HG02884 (cell line): Measurements from ENCODE around the gene DPP6.

Experiments used
- ATAC-seq: cut with Tn5 transposase; IDR thresholded peaks from one replicate; pipeline ENCODE4 v1.9.1; 2021; ENCODE audit warnings: mild to moderate bottlenecking, moderate library complexity; ENCODE audit not compliant: unreplicated experiment

Gene DPP6

DNA sequence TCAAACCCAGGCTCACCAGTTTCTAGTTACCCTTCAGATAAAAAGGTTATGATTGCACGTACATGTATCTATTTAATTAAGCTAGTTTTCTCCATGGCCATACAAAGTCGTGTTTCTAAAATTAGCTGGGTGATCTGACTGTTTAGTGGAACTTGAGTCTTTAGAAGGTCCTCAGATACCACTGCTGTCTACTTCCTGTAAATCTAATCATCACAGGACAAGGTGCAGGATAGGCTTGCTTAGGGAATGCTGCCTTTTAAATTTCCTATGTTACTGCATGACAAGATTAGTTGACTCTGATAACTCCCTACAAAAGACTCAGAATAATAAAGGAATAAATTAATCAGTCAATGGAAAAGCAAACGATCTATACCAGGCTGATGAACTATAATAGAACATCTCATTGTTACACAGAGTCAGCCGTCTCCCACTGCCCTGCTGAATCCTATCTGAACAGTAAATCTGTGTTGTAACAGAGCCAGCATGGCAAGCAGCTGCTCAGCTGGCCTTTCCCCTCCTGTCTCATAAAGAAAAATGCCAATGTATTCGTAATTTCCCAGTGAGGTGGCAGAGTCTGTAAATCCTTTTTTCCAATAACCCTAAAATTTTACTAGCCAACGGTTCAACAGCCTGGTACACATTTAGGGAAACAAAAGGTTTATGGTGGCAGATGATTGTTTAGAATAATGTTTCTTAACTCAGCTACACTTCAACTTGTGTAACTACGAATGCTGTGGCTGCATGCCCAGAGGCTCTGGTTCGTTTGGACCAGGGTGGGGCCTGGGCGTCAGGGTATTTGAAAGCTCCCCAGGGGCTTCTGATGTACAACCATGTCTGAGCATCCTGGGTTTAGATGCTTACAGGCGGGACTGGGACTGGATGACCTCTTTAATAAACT lies 632.7 kb downstream of the DPP6 start:
- no peak for ATAC-seq

DNA sequence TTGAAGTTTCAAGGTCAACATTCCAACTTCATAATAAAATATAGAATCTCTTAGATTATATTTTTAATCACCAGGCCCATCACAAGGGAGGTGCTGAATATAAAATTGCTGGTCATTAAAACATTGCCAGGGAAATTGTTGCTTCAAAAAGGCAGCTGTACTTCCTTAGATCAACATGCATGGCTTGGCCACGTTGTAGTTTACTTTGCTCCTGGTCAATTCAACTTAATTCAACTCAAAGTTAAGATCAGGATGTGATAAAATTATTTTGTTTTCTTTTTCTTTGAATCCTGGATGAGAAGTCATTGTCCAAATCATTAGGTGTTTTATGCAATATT lies 633.3 kb downstream of the DPP6 start:
- no peak for ATAC-seq

DNA sequence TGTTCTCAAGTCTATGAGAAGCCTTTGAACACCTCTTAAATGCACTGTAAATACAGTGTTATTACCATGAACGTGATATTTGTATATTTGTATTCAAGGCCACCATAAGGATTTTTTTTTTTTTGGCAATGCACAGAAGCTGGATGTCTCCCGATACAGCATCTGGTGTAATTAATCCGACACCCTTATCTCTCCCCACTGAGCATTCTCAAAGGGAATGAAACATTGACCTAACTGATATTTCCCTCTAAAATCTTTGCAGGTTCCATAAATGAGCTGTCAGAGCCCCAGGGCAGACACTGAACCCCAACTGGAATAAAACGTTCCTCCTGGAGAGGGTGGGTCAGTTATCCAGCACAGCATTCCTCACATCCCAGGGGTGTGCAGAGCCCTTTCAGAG lies 634.1 kb downstream of the DPP6 start:
- no peak for ATAC-seq

- no peak for ATAC-seq
These were observed 636.8 kb downstream of the DPP6 start for GRCh38 chr7:154688952-154689351.

- no peak for ATAC-seq
These were observed 638.2 kb downstream of the DPP6 start for GRCh38 chr7:154690411-154690810.

GRCh38 chr7:154693661-154694060 lies 641.5 kb downstream of the DPP6 start:
- no peak for ATAC-seq

DNA sequence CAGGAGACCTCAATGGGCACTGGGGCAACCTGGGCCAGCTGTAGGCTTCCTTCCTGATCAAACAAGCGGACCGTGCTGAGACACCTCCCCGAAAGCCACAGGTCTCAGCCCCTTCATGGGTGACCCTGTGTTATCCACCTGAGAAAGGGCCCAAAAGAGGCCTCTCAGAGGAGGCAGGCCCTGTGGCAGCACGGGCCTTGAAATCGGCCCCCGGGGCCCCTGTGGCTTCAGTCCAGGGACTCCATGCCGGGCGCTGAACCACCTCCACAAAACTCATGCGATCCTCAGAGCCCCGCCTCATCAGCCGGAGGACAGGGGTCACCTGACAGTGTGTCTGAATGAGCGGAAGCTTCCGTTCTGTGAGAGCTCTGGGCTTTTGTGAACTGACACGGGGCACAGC lies 643.6 kb downstream of the DPP6 start:
- no peak for ATAC-seq

DNA sequence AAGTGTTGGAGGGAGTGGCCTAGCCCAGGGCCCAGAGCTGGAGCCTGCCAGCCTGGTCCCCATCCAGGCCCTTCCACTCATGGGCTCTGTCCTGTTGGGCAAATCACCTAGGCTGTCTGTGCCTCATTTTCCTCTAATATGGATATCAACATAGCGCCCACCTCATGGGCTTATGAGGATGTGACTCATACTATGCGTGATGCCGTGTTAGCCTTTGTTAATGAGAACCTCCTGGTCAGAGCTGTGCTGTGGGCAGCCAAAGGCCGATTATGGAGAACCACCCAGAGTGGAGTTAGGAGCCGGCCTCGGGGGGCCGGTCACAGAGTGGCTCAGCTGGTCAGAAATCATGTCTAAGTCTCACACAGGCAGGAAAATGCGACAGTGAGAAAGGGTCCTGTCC lies 644.4 kb downstream of the DPP6 start:
- no peak for ATAC-seq

DNA sequence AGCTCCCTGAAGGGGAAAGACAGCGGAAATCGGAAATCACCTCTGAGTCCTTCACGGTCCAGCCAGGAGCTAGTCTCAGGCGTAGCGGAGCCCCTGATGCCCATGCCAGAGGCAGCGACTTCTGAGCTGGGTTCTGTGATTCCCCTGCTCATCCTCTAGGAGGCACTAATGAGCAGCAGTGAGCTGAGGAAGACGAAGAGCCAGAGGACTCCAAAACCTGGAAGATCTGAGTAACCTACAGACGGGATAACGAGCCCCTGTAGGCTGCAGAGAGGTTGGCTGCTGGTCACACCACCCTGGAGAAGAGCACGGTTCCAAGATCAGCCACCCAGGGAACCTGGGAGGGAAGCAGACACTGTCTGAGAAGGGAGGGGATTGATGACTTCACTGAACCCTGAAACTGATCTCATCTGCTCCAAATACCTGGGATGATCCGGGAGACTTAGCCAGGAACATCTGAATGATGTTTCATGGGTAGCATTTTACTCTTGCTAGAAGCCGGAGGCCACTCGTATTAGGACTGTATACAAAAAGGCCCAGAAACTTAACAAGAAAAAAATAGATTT lies 646.6 kb downstream of the DPP6 start:
- no peak for ATAC-seq

DNA sequence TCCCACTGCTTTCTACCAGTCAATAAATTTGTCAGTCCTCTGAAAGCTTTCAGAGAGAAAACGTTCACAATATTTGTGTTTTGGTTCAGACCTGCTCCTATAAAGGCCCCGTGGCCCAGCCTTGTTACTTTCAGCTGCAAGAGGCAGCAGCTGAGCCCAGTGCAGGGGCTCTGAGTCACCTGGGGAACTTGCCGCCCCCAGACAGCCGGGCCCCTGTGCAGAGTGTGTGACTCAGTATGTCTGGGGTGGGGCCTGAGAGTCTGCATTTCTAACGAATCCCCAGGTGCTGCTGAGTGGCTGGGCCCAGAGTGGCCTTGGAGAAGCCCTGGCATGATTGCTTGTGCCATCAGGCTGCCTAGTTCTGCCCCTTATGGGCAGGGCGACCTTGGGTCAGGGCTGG lies 647.2 kb downstream of the DPP6 start:
- ATAC-seq, result no peak

GRCh38 chr7:154709840-154710520 lies 657.8 kb downstream of the DPP6 start:
- no peak for ATAC-seq

- no peak for ATAC-seq
These were observed 667.8 kb downstream of the DPP6 start for GRCh38 chr7:154720016-154720415.

- ATAC-seq, result no peak
These were observed 668.9 kb downstream of the DPP6 start for GRCh38 chr7:154721086-154721485.

GRCh38 chr7:154726368-154726767 lies 674.2 kb downstream of the DPP6 start:
- ATAC-seq, result no peak

DNA sequence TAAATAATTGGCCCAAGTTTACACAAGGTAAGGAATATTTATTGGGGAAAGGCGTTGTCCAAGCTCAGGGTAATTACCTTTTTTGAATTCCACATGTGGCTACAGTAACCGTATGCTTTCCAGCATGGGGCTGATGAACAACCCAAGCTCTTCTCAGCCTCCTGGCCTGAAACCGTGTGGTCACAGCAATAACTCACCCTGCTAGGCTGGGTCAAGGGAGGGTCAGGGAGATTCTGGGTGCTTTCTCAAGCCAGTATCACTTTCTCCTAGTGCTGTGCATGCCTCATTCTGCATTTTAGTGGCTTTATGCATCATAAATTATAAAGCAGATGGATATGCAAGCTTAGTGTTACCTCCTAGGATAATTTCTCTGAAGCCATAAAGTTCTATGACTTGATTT lies 676.9 kb downstream of the DPP6 start:
- ATAC-seq, result no peak

- ATAC-seq, result no peak
These were observed 683.6 kb downstream of the DPP6 start for GRCh38 chr7:154735766-154736165.

DNA sequence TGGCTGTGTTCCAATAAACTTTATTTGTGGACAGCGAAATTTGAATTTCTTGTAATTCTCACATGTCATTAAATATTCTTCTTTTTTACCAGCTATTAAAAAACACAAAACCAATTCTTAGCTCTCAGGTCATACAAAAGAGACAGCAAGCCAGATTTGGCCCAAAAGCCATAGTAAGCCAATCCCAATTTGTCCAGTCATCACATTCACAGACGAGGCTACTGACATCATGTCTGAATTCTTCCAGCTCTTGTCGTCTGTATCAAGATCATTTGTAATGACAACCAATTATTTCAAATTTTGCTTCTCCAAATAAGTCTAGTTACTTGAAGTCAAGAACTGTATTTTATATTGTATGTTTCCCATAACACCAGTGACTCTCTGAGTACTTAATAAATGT lies 684.2 kb downstream of the DPP6 start:
- no peak for ATAC-seq

GRCh38 chr7:154738216-154738615 lies 686.0 kb downstream of the DPP6 start:
- no peak for ATAC-seq

DNA sequence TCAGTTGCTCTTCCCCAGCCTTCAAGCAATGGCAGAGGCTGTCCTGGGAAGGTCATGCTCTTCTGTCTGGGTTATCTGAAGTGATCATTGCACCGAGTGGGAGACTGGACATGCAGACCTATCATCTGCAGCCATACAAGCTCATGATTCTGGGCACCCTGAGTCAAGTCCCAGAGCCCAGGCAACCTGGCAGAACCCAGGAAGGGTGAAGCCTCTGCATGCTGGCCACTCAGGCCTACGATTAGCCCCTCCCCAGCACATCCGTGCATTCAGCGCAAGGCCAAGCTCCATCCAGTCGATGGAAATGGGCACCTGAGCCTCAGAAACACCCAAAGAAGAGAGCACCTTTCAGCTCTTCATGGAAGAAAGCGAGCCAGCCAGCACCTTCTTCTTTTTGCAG lies 688.9 kb downstream of the DPP6 start:
- no peak for ATAC-seq

GRCh38 chr7:154743206-154743605 lies 691.0 kb downstream of the DPP6 start:
- ATAC-seq, result no peak

DNA sequence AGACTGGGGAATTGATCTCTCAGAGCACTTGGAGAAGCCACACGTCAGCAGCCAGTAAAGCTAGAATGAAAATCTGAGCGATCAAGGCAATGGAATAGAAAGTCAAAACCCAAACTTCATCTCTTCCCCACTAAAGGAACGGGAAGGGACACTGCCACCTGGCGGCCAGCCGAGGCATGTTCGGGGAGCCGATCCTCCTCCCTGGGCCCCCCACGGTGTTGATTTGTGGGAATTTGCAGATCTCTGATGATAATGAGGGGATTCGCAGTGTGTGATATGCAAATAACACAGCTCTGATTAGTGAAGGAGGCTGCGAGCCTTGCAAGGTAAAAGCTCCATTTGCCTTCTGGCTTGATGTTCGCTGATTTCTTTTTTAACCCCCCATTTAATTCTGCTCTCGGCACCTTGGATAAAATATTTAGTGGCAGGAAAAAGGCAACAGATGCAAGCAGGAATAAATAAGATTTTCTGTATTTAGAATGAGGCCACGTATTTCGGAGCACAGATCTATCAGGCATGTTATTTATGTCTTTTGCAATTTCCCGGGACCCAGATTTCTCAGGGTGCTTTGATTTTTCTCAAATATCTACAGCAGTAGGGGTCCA lies 692.2 kb downstream of the DPP6 start:
- ATAC-seq, result no peak

- no peak for ATAC-seq
These were observed 692.7 kb downstream of the DPP6 start for GRCh38 chr7:154744861-154745258.
